ENCODE results near the gene IP6K1.
"Not testable (repeated sequence)": the region's sequence is repeated elsewhere in the genome, so short reads cannot be mapped to it uniquely, and the experiment has no call there.

The IP6K1 gene
- 50.7 to 78.0 (median 71.1) reads per million in 3 experiments for total RNA-seq

- peak; percentile 99 for DNase-seq
Observed at GRCh38 chr3:49786357-49787181, at the start of gene IP6K1. TSS of gene IP6K1 (minus strand) at chr3:49786542. CDS start at chr3:49748040, 38,502 bp downstream.

DNA sequence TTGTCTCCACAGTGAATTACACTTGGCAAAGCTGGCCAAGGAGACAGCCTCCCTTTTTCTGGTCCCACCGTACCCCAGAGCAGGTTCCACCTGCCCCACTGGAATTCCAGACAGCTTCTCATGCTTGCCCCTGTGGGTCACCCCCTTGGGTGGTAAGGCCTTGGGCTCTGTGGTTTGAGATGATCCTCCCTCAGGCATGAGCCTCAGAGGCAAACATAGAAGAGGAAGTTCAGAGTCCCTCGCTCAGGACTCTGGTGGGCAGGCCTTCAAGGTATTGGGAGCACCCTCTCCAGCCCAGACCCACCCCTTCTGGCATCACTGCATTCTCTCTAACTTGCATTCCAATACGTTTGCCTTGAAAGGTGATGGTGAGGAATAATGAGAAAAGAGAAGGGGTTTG is 45.0 kb upstream of the IP6K1 start:
- DNase-seq, result no peak

DNA sequence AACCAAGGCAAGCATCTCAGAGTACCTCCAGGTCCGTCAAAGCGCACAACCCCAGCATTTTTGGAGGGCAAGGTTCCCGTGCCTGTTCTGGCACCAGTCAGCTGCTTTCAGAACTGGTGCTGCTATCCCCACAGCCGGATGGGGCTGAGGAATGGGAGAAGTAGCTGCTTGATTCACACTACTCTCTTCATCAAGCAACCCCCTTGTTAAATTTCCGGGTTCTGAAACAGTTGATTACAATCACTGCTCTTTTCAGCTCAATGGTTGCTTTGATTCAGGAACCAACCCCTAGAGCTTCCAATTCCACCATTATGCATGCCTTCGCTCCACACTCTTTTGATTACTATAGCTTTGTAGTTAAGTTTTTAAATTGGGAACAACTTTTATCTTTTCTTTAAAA is 39.7 kb upstream of the IP6K1 start:
- DNase-seq, result no peak

GRCh38 chr3:49823131-49823530 is 36.8 kb upstream of the IP6K1 start:
- not testable (repeated sequence) for DNase-seq

GRCh38 chr3:49813497-49814174 is 27.3 kb upstream of the IP6K1 start, which contains the start of gene UBA7:
TSS of gene UBA7 (minus strand) at chr3:49813953. CDS start at chr3:49813787, 166 bp downstream.
- DNase-seq, result peak; percentile 46

DNA sequence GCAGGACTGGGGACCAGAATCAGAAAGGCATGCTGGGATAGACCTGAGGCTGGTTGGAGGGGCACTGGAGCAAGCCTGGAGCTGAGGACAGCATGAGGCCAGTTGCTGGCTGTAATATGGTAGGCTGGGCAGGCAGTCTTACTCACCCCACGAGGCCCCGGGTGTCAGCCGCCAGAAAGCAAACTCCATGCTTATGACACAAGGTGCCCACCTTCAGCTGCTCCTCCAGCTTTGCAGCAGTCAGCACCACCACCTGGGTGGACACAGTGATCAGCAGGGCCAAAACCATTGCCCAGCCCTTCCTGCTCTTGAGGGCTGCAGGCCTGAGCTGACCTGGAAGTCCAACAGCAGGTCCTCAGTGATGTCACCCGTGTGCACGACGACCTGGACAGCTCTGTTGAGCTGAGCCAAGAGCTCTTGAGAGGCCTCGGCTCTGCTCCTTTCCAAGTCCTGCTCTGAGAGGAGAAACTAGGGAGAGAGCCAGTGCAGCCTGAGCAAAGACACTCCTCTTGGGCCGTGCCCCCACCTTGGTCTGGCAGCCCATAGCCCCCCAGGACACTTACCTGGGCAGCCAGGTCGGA is 26.7 kb upstream of the IP6K1 start:
- DNase-seq, result no peak

- no peak for DNase-seq
Observed at GRCh38 chr3:49807431-49808114, 21.2 kb upstream of the IP6K1 start.

DNA sequence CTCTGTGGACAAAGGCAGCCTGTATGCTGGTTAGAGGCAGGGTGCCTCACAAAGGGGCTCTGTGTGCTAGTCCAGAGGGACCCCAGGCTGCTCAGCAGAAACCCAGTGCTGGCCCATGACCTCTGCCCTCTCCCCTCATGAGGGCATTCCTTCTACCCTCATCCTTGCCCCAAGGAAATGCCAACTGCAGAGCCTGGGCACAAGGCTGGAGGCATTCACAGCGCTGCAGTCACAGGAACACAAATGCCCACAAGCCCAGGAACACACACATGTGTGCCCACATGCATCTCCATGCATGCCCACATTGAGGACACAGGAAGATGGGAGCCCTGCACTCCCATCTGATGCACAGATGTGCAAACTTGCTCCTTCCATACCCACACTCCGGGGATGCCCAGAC is 20.5 kb upstream of the IP6K1 start:
- no peak for DNase-seq

DNA sequence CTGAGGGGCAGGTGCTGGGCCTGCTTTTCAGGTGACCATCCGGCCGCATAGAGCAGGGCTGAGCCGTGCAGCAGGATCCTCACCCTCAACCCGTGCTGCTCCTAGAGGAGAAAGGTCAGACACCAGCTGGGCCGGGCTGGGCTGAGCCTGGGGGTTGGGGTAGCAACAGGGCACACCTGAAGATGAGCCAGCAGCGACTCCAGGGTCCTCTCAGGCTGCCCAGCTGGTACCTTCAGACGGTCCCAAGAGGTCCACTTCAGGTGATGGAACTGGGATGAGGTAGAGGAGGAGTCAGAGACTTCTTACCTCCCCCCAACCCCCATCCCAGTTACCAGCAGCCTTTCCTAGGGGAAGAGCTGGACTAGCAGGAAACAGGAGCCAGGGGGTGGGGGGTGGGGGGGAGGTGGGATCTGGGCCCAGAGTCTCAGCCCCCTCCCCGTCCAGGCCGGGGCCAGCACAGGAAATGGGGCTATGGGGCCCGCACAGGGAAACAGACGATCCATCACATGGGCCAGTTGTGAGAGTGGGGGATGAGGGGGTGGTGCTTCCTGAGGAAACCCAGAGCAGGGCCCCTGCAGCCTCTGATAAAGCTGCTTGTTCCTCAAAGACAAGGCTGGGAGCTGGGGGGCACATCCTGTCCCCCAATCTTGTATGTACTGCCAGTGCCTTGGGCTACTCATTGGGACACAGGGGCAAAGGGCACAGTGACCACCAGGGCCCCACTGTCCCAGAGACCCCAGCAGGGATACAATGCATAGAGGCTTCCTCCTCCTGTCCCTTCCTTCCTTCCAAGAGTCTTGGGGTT is 19.8 kb upstream of the IP6K1 start:
- no peak for DNase-seq

GRCh38 chr3:49805367-49805782 is 19.0 kb upstream of the IP6K1 start:
- DNase-seq, result no peak

DNA sequence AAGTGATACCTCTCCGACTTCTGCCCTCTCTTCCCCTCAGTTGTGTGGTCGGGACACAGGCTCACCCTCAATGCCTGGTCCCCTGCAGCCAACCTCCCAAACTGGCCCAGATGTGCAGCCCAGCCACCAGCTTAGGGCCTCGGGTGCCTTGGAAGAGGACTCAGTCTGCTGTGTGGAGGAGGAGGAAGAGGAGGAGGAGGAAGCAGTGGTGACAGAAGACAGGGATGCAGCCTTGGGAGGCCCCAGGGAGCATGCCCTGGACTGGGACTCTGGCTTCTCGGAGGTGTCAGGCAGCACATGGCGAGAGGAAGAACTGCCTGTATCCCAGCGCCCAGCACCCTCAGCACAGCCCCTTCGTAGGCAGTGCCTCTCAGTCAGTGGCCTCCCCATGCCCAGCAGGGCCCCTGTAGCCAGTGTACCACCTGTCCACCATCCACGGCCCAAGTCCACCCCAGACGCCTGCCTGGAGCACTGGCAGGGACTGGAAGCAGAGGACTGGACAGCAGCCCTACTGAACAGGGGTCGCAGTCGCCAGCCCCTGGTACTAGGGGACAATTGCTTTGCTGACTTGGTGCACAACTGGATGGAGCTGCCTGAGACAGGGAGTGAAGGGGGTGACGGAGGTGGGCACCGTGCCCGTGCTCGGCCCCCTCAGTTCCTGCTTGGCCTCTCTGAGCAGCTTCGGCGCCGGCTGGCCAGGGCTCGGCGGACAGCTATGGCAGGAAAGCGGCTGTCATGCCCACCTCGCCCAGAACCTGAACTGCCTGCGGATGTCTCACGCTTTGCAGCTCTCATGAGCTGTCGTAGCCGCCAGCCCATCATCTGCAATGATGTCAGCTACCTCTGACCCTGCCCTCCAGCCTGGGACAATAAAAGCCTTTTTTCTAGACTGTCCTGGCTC is 18.0 kb upstream of the IP6K1 start:
- DNase-seq, result no peak

DNA sequence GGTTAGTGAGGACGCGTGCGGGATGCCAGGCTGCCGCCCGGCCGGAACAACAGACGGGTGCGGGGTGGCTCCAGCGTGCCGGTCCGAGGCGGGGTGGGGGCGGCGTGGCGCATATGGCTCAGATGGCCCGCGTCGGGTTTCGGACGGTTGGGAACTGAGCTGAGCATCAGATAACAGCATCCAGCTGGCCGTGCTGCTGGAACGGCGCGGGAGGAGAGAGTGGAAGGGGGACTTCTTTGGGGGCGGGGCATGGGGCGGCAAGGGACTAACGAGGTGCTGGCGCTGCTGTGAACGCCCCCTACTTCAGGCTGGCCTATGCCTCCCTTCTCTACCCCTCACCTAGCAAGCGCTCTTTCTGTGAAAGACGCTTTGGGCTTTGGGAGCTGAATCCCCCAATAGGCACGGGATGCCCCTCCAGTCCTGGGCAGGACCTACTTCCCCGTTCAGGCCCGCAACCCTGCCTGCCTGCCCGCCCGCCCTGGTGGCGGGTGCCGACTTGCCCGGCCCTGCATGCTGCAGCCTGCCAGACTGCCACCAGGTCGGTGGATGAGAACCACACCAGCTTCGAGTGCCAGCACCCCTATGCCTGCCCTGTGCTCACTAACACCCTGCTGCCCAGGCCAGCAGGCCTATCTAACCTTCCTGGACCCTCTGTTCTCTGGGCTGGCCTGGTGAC is 17.3 kb upstream of the IP6K1 start:
- DNase-seq, result peak; percentile 33

GRCh38 chr3:49802719-49803464 is 16.6 kb upstream of the IP6K1 start, which contains the start of gene INKA1:
TSS of gene INKA1 (plus strand) at chr3:49803261. CDS start at chr3:49803393, 132 bp downstream.
- DNase-seq, result peak; percentile 85

DNA sequence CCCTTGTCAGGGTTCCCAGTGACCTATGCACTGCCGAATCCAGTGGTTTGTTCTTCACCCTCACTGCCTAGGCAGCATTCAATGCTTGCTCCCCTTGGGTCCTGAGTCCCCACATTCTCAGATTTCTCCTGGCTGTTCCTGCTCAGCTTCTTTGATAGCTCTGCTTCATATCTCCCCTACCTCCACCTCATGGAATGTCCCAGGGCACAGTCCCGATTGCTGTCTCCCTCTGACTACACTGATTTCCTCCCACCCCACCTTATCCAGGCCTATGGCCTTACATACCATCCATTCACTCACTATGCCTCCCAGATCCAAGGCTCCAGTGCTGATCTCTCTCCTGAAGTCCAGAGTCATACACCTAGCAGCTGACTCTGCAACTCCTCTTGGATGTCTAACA is 14.8 kb upstream of the IP6K1 start:
- DNase-seq, result no peak

- no peak for DNase-seq
Observed at GRCh38 chr3:49799761-49800160, 13.4 kb upstream of the IP6K1 start, which contains the start of gene CDHR4. TSS of gene CDHR4 (minus strand) at chr3:49799873. CDS start at chr3:49799812, 61 bp downstream.

GRCh38 chr3:49799105-49799504 is 12.8 kb upstream of the IP6K1 start:
- DNase-seq, result no peak

- no peak for DNase-seq
Observed at GRCh38 chr3:49794926-49795905, 8.9 kb upstream of the IP6K1 start.

DNA sequence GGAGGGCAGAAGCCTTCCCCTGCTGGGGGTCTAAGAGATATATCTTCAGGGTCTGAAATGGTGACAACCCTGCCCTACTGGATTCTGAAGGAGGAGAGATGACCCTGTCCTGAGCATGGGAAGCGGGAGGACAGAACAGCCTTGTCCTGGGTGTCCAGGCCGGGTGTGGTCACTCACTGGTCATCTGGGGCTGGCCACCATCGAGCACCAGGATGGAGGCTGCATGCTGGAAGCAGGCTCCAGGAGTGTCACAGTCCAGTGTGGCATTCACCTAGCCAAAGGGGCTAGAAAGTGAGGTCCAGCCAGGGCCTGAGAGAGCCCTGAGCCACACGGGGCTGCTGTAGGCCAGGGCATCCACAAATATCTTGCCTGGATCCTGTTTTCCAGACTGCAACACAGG is 8.1 kb upstream of the IP6K1 start:
- DNase-seq, result no peak
